Panc1 (cell line): ENCODE measurements around the gene WNK4.

Source experiments
- CTCF ChIP-seq: fragments of 450-650 bp; IDR thresholded peaks from 2 replicates; pipeline ENCODE4 v1.5.1; 2017; ENCODE audit warnings: mild to moderate bottlenecking
- SIN3A ChIP-seq: IDR thresholded peaks from 2 replicates; pipeline ENCODE4 v1.6.1; 2012; ENCODE audit warnings: low read depth, mild to moderate bottlenecking, low read length, moderate library complexity, borderline replicate concordance; ENCODE audit not compliant: insufficient read depth

DNA sequence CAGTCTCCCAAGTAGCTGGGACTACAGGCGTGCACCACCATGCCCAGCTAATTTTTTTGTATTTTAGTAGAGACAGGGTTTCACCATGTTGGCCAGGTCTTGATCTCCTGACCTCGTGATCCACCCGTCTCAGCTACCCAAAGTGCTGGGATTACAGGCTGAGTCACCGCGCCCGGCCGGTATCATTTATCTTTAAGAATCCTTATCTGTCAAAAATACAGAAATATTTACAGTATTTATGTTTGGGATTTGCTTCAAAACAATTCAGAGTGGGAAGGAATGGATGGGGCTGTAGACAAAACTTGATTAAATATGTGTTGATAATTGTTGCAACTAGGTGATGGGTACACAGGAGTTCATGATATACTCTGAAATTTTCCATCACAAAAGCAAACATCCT, 40.8 kb downstream of the WNK4 start:
- TF ChIP-seq CTCF (no peak), SIN3A (no peak)
